Colonic mucosa (tissue), 4 donors: ENCODE results near the gene PLA2G2D. TPM values are rescaled to one million over a fixed set of nuclear protein-coding genes. Genes with fewer than 3 reads are reported as not detected.

Source experiments
- DNase-seq: peaks from one replicate; pipeline ENCODE4 v3.0.0-alpha.2; 2020
- H3K27ac ChIP-seq: fragments of 200-600 bp; one replicate; pipeline ENCODE4 v1.8.0; 2021
- H3K27me3 ChIP-seq: fragments of 200-600 bp; one replicate; pipeline ENCODE4 v1.8.0; 2021
- H3K36me3 ChIP-seq: fragments of 200-600 bp; one replicate; pipeline ENCODE4 v1.8.0; 2021
- H3K4me1 ChIP-seq: fragments of 200-600 bp; one replicate; pipeline ENCODE4 v1.8.0; 2021; ENCODE audit warnings: mild to moderate bottlenecking
- H3K4me3 ChIP-seq: fragments of 200-600 bp; one replicate; pipeline ENCODE4 v1.8.0; 2021
- H3K9ac ChIP-seq, 2 donors: one replicate each; pipeline ENCODE4 v1.7.0; 2013; ENCODE audit warnings: control low read depth in 2 of 2, low read depth in 2 of 2, low read length in 2 of 2
- H3K9me3 ChIP-seq: fragments of 200-600 bp; one replicate; pipeline ENCODE4 v1.8.0; 2021
- intact Hi-C: fragments of 100-400 bp; cut with DNase I; formaldehyde crosslinking; loops from one replicate; pipeline ENCODE4 v1.14.1; 2022
- total RNA-seq, 2 donors: library from RNA; stranded (reverse); fragmentation: NEBNext Ultra II Directional in 1 of 2; extraction: Animal tissue kit (Norgen Biotek cat#: 25700) in 1 of 2; gene quantifications; one replicate each; pipeline ENCODE4 v1.2.1, GENCODE V29; 2021
- TF ChIP-seq, protein P1 (sequence below): fragments of 200-600 bp; IDR thresholded peaks from one replicate; pipeline ENCODE4 v1.8.0; 2022; ENCODE audit warnings: antibody characterized with exemption, mild to moderate bottlenecking
- donor health status: healthy.
- donor health status: DM: no; HTN: no; CAD: no.
- donor health status: DM: no; HTN: no; CAD: no.

Gene PLA2G2D
- total RNA-seq, 2 donors from 2014 or later, result 0.21 to 0.25 TPM

GRCh38 chr1:20148571-20149500 lies 29.5 kb upstream of the PLA2G2D start:
- no peak for DNase-seq
- H3K9me3 ChIP-seq, result no peaks in the 10 kb centered on the region
- no peaks in the 10 kb centered on the region for H3K4me1 ChIP-seq
- no peak overlapping the region for H3K27ac ChIP-seq
- TF ChIP-seq, protein P1, sequence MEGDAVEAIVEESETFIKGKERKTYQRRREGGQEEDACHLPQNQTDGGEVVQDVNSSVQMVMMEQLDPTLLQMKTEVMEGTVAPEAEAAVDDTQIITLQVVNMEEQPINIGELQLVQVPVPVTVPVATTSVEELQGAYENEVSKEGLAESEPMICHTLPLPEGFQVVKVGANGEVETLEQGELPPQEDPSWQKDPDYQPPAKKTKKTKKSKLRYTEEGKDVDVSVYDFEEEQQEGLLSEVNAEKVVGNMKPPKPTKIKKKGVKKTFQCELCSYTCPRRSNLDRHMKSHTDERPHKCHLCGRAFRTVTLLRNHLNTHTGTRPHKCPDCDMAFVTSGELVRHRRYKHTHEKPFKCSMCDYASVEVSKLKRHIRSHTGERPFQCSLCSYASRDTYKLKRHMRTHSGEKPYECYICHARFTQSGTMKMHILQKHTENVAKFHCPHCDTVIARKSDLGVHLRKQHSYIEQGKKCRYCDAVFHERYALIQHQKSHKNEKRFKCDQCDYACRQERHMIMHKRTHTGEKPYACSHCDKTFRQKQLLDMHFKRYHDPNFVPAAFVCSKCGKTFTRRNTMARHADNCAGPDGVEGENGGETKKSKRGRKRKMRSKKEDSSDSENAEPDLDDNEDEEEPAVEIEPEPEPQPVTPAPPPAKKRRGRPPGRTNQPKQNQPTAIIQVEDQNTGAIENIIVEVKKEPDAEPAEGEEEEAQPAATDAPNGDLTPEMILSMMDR, result no peak
- H3K36me3 ChIP-seq, result no peaks in the 10 kb centered on the region
- H3K4me3 ChIP-seq, result no peak overlapping the region
- intact Hi-C loops, result no loop called here
- no peaks in the 10 kb centered on the region for H3K27me3 ChIP-seq
- no peak overlapping the region for H3K9ac ChIP-seq

DNA sequence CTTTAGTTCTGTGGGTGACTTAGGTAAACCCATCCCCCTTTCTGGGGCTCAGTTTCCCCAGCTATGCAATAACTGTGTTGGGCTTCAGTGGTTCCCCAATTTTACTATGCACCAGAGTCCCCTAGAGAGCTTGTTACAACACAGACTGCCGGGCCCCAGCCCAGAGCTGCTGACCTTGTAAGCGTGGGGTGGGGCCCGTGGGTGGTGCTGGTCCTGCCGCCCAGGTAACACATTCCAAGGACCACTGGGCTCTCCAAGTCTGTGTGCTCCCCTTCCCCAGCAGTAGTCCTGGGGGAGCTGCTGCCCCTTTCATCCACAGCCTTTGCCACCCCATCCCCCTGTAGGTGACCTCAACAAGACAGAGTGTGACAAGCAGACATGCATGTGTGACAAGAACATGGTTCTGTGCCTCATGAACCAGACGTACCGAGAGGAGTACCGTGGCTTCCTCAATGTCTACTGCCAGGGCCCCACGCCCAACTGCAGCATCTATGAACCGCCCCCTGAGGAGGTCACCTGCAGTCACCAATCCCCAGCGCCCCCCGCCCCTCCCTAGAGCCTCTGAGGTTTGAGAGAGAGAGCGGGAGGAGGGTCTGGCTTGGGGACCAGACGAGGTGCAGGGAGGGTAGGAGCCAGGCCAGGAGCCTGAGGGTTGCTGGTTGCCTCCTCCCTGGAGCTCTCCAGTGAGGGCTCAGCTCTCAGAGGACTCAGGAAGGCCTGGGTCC lies 28.7 kb upstream of the PLA2G2D start:
- no peak for DNase-seq
- no peaks in the 10 kb centered on the region for H3K36me3 ChIP-seq
- no peak overlapping the region for H3K4me3 ChIP-seq
- no peak overlapping the region for H3K27ac ChIP-seq
- TF ChIP-seq, protein P1, result no peak
- intact Hi-C loops, result no loop called here
- H3K27me3 ChIP-seq, result no peaks in the 10 kb centered on the region
- no peaks in the 10 kb centered on the region for H3K9me3 ChIP-seq
- H3K4me1 ChIP-seq, result no peaks in the 10 kb centered on the region
- H3K9ac ChIP-seq, result no peak overlapping the region

GRCh38 chr1:20143734-20144565 lies 24.6 kb upstream of the PLA2G2D start:
- H3K4me3 ChIP-seq, result no peak overlapping the region
- no peaks in the 10 kb centered on the region for H3K27me3 ChIP-seq
- no peaks in the 10 kb centered on the region for H3K9me3 ChIP-seq
- no peak overlapping the region for H3K9ac ChIP-seq
- TF ChIP-seq, protein P1, result no peak
- H3K27ac ChIP-seq, result no peak overlapping the region
- H3K36me3 ChIP-seq, result no peaks in the 10 kb centered on the region
- intact Hi-C loops, result no loop called here
- DNase-seq, result no peak
- no peaks in the 10 kb centered on the region for H3K4me1 ChIP-seq

- TF ChIP-seq, protein P1, result no peak
- H3K36me3 ChIP-seq, result no peaks in the 10 kb centered on the region
- no peak overlapping the region for H3K4me3 ChIP-seq
- H3K9me3 ChIP-seq, result no peaks in the 10 kb centered on the region
- no peaks in the 10 kb centered on the region for H3K27me3 ChIP-seq
- H3K9ac ChIP-seq, result no peak overlapping the region
- no peaks in the 10 kb centered on the region for H3K4me1 ChIP-seq
- intact Hi-C loops, result no loop called here
- no peak overlapping the region for H3K27ac ChIP-seq
- DNase-seq, result no peak
Measured at GRCh38 chr1:20143318-20143717, 24.0 kb upstream of the PLA2G2D start.

DNA sequence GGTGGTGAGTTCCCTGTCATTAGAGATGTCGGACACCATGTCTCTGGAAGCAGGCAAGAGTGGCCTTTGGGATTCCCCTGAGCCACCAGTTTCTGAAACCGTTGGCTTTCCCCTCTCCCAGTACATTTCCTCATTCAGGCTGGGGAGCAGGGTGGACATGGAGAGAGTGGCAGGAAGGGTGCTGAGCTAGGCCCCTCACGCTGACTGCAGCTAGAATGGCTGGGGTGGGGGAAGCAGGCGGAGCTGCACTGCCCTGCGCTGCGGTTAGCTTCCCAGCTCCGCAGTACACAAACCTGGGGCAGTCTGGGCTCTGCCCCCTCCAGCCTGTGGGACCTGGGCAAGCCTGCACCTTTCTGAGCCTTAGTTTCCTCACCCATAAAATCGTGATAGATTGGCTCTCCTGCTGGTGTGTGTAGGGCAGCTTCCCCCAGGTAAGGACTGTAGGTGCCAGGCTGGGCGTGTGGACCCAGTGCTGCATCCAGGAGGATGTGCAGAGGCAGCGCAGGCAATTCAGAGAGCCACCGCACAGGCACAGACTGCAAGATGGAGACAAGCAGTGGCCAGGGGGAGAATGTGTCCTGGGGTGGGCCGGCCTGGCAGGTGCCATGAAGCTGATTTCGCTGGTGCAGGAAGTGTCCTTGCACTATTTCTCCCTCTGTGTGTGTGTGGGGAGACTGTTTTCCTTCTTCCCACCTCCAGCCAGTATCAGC lies 22.8 kb upstream of the PLA2G2D start:
- H3K9ac ChIP-seq, result no peak overlapping the region
- H3K36me3 ChIP-seq, result no peaks in the 10 kb centered on the region
- no peak for DNase-seq
- intact Hi-C loops, result no loop called here
- H3K27ac ChIP-seq, result no peak overlapping the region
- H3K4me1 ChIP-seq, result no peaks in the 10 kb centered on the region
- TF ChIP-seq, protein P1, result no peak
- H3K27me3 ChIP-seq, result no peaks in the 10 kb centered on the region
- H3K4me3 ChIP-seq, result no peak overlapping the region
- no peaks in the 10 kb centered on the region for H3K9me3 ChIP-seq
